Tibial nerve (tissue), 3 donors: ENCODE measurements around the gene PUSL1.

Experiments used
- CTCF ChIP-seq, 5 experiments: fragments of 200-600 bp in 3 of 5; fragments of 450-650 bp in 2 of 5; sonication (generic) in 3 of 5; IDR thresholded peaks; one replicate each; pipeline ENCODE4 v1.5.1; 2016 to 2019; ENCODE audit warnings: antibody characterized with exemption in 5 of 5, mild to moderate bottlenecking in 3 of 5, moderate library complexity in 2 of 5
- POLR2A ChIP-seq, 2 donors: fragments of 450-650 bp; IDR thresholded peaks; one replicate each; pipeline ENCODE4 v1.6.1; 2017; ENCODE audit warnings: antibody characterized with exemption in 2 of 2, mild to moderate bottlenecking in 2 of 2, moderate library complexity in 2 of 2

GRCh38 chr1:1298861-1299685 lies 9.3 kb upstream of the PUSL1 start:
- TF ChIP-seq CTCF (IDR thresholded peaks at IDR 0.05) = no peak
- TF ChIP-seq POLR2A (IDR thresholded peaks at IDR 0.05) = no peak
